ENCODE results near the gene PRKG1. TPM values are rescaled to one million over a fixed set of nuclear protein-coding genes. Genes with fewer than 3 reads are reported as not detected.

The PRKG1 gene
- total RNA-seq, 4 donors from 2014 or later, result 26.5 to 72.3 (median 58.1) TPM

- H3K27me3 ChIP-seq, result no peaks in the 10 kb centered on the region
- intact Hi-C loops (cut with DNase I), result no loop called here
- no peak for TF ChIP-seq POLR2A (IDR thresholded peaks at IDR 0.05)
- no peak for TF ChIP-seq CTCF (IDR thresholded peaks at IDR 0.05)
Measured at GRCh38 chr10:51377932-51378599, 303.8 kb downstream of the PRKG1 start.

GRCh38 chr10:51382181-51382580 lies 307.9 kb downstream of the PRKG1 start:
- Histone ChIP-seq H3K4me1 (no peaks in the 10 kb centered on the region), H3K36me3 (no peaks in the 10 kb centered on the region), H3K9me3 (no peaks in the 10 kb centered on the region), H3K27me3 (no peaks in the 10 kb centered on the region), H3K27ac (no peak overlapping the region), H3K4me3 (replicated peaks in 1 of 3) (no peak overlapping the region)
- WGBS, 2 donors, result 85 to 98% methylated on average over 1 of the region's 1 CpG
- TF ChIP-seq CTCF (IDR thresholded peaks at IDR 0.05) (no peak), POLR2A (IDR thresholded peaks at IDR 0.05) (no peak)
- intact Hi-C loops (cut with DNase I), result no loop called here
- DNase-seq, result no peak

More at GRCh38 chr10:51377932-51378599, 303.8 kb downstream of the PRKG1 start:
- H3K9me3 ChIP-seq, result no peaks in the 10 kb centered on the region
- DNase-seq, result no peak
- 73 to 87% methylated on average over 3 of the region's 3 CpGs for WGBS, 2 donors
- H3K27ac ChIP-seq, result no peak overlapping the region
- H3K4me1 ChIP-seq, result no peaks in the 10 kb centered on the region
- H3K4me3 ChIP-seq (replicated peaks in 1 of 3), result no peak overlapping the region
- H3K36me3 ChIP-seq, result no peaks in the 10 kb centered on the region

GRCh38 chr10:51384971-51385370 lies 310.7 kb downstream of the PRKG1 start:
- Histone ChIP-seq H3K9me3 (no peaks in the 10 kb centered on the region), H3K4me1 (peaks cover 0 to 5% of the 10 kb centered on the region in 2 donors), H3K4me3 (replicated peaks in 1 of 3) (no peak overlapping the region), H3K36me3 (no peaks in the 10 kb centered on the region), H3K27ac (no peak overlapping the region), H3K27me3 (no peaks in the 10 kb centered on the region)
- DNase-seq, result no peak
- 83 to 86% methylated on average over 3 of the region's 3 CpGs for WGBS, 2 donors
- intact Hi-C loops (cut with DNase I), result no loop called here
- TF ChIP-seq CTCF (IDR thresholded peaks at IDR 0.05), result no peak
- TF ChIP-seq POLR2A (IDR thresholded peaks at IDR 0.05), result no peak

GRCh38 chr10:51386248-51386885 lies 312.1 kb downstream of the PRKG1 start:
- Histone ChIP-seq H3K4me3 (replicated peaks in 1 of 3) (no peak overlapping the region), H3K9me3 (no peaks in the 10 kb centered on the region), H3K4me1 (peaks cover 0 to 10% of the 10 kb centered on the region in 2 donors), H3K27me3 (no peaks in the 10 kb centered on the region), H3K36me3 (no peaks in the 10 kb centered on the region), H3K27ac (no peak overlapping the region)
- WGBS, 2 donors, result 44 to 54% methylated on average over 3 of the region's 3 CpGs
- TF ChIP-seq POLR2A (IDR thresholded peaks at IDR 0.05) (no peak), CTCF (IDR thresholded peaks at IDR 0.05) (no peak)
- DNase-seq, result no peak
- intact Hi-C loops (cut with DNase I), result no loop called here
